NCI-H2107 (cell line): ENCODE measurements around the gene ATMIN.

ENCODE experiments used
- DNase-seq: peaks from one replicate; lab custom pipeline; 2025; lab: John Stamatoyannopoulos, UW

The ATMIN gene

GRCh38 chr16:81035398-81035974 is at the start of gene ATMIN:
ATMIN (plus strand) TSS chr16:81035842; CDS start chr16:81035871, 29 bp downstream.
- DNase-seq: peak; percentile 73

- DNase-seq: no peak
Observed at GRCh38 chr16:80986557-80986956, 49.1 kb upstream of the ATMIN start.

- DNase-seq: no peak
Observed at GRCh38 chr16:80988756-80989155, 46.9 kb upstream of the ATMIN start.

GRCh38 chr16:80989801-80990200 is 45.8 kb upstream of the ATMIN start:
- no peak for DNase-seq

GRCh38 chr16:80990577-80990976 is 45.1 kb upstream of the ATMIN start:
- no peak for DNase-seq

GRCh38 chr16:80990978-80991377 is 44.7 kb upstream of the ATMIN start:
- no peak for DNase-seq

GRCh38 chr16:80991792-80992430 is 43.7 kb upstream of the ATMIN start:
- no peak for DNase-seq

- DNase-seq: no peak
Observed at GRCh38 chr16:80992676-80993293, 42.9 kb upstream of the ATMIN start.

- no peak for DNase-seq
Observed at GRCh38 chr16:80993307-80993706, 42.3 kb upstream of the ATMIN start.

- no peak for DNase-seq
Observed at GRCh38 chr16:80993834-80994233, 41.8 kb upstream of the ATMIN start.

- DNase-seq: no peak
Observed at GRCh38 chr16:80994451-80994850, 41.2 kb upstream of the ATMIN start.

- no peak for DNase-seq
Observed at GRCh38 chr16:80996688-80997138, 38.9 kb upstream of the ATMIN start.

GRCh38 chr16:80997139-80997798 is 38.4 kb upstream of the ATMIN start:
- DNase-seq: no peak

- no peak for DNase-seq
Observed at GRCh38 chr16:80997964-80998620, 37.5 kb upstream of the ATMIN start.

GRCh38 chr16:81000873-81001272 is 34.8 kb upstream of the ATMIN start:
- DNase-seq: no peak

- no peak for DNase-seq
Observed at GRCh38 chr16:81001330-81001729, 34.3 kb upstream of the ATMIN start.

GRCh38 chr16:81003064-81003463 is 32.6 kb upstream of the ATMIN start:
- DNase-seq: no peak

- DNase-seq: no peak
Observed at GRCh38 chr16:81003610-81004460, 31.8 kb upstream of the ATMIN start.

GRCh38 chr16:81004646-81005353 is 30.8 kb upstream of the ATMIN start:
- DNase-seq: peak; percentile 13

GRCh38 chr16:81005610-81006161 is 30.0 kb upstream of the ATMIN start:
- no peak for DNase-seq
